ENCODE measurements around the gene CMTM5.

- TF ChIP-seq CTCF (IDR thresholded peaks at IDR 0.05) = no peak
- TF ChIP-seq POLR2A (IDR thresholded peaks at IDR 0.05) = peak in 1 of 4 donors; percentile 41
- TF ChIP-seq POLR2AphosphoS5 (IDR thresholded peaks at IDR 0.05) = no peak
Observed at GRCh38 chr14:23365036-23365731, 11.7 kb upstream of the CMTM5 start, which contains the start of gene EFS.

All from upper lobe of left lung (tissue), 4 donors.